Activated T-helper 9 cell treated with anti-CD3 and anti-CD28 coated beads, Interleukin-2, amount 50 U/mL, for 16 hours (primary cell): ENCODE results near the gene OR52B4.
A peak's percentile ranks its signal among the peaks of the same experiment; 100 is the strongest.
"Not testable (repeated sequence)": the region's sequence is repeated elsewhere in the genome, so short reads cannot be mapped to it uniquely, and the experiment has no call there.

ENCODE experiments used
- DNase-seq: peaks from one replicate; pipeline ENCODE4 v3.0.0-alpha.2; 2020; ENCODE audit warnings: low read depth

Gene OR52B4

DNA sequence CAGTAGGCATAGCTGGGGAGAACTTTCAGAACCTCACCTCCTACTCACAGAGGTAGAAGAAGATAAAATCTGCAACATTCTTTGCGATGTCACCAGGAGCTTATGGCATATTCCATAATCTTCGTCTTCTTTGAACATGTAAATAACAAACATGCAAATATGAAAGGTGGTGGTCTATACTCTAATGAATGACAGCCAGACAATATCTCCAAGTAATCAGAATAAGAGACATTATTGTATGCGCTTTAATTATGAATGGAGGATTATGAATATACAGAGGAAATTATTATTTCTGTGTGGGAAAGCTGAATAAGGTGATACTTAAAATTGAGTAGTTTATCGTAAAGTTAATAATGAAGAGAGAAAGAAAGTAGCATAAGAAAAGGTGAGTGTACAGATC is at the start of gene OR52B4:
OR52B4 (minus strand) TSS at position 101 of the 400 bp plus-strand sequence; CDS start at position 10, 91 bp downstream.
- no peak for DNase-seq

DNA sequence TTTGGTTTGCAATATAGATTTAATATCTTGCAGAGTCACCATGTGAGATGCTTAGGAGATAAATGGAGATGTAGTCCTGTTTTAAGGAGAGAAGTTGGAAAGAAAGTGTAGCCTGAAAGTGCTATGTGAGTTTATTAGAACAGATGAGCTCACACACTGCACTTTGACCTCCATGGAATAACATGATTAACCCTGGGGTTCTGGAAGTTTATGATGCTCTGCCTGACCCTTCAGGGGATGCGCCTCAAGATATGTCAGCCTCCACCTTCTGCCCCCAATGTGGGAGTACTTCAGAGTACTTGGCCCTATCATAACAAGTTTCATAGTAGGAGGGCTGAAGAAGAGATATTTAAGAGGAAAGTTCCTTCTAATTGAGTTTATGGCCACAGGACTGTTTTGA is 48.6 kb upstream of the OR52B4 start:
- DNase-seq: no peak

GRCh38 chr11:4416306-4416705 is 48.1 kb upstream of the OR52B4 start:
- no peak for DNase-seq

DNA sequence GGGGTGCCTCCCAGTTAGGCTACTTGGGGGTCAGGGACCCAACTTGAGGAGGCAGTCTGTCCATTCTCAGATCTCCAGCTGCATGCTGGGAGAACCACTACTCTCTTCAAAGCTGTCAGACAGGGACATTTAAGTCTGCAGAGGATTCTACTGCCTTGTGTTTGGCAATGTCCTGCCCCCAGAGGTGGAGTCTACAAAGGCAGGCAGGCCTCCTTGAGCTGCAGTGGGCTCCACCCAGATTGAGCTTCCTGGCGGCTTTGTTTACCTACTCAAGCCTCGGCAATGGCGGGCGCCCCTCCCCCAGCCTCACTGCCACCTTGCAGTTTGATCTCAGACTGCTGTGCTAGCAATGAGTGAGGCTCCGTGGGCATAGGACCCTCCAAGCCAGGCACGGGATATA is 38.0 kb upstream of the OR52B4 start:
- not testable (repeated sequence) for DNase-seq

DNA sequence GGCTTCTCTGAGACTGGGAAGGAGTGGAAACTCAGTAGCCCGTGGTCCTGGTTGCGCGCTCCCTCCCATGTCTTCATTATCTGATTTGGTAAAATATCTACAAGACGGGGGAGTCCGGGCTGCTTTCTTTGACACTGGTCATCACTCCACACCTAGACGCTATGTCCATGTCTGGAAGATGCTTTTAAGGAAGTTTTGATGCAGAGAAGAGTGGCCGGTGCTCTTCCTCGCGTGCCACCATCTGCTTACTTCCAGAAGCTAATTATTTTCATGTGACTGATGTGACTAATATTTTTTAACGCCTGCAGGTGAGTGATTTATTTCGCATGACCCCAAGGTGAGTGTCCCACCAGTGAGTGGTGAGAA is 25.7 kb upstream of the OR52B4 start:
- DNase-seq: no peak

GRCh38 chr11:4393209-4393857 is 25.1 kb upstream of the OR52B4 start, which contains the start of gene TRIM21:
Gene TRIM21 (minus strand): TSS chr11:4393702. CDS start chr11:4390409, 3,293 bp downstream.
- DNase-seq: peak; percentile 73

DNA sequence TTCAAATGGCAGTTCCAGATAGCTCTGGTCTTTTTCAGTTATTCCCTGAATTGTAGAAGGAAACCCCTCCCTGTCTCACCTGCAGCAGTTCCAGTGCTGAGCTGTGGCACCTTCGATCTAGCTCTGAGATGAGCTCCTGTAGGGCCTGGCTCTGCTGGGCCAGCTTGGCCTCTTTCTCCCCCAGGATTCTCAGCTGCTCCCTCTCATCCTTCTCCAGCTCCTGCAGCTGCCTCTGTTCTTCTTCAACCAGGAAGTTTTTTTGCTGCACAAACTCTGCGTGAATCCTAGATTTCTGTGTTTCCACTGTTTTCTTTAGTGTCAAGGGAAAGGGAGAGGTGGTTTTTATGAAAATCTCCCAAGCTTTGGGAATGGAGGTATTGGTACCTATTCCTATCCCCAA is 20.0 kb upstream of the OR52B4 start:
- no peak for DNase-seq

GRCh38 chr11:4385978-4386740 is 18.0 kb upstream of the OR52B4 start:
- DNase-seq: no peak

- DNase-seq: no peak
Observed at GRCh38 chr11:4381901-4382300, 13.7 kb upstream of the OR52B4 start.

GRCh38 chr11:4375431-4376140 is 7.4 kb upstream of the OR52B4 start:
- DNase-seq: no peak

GRCh38 chr11:4370166-4370565 is 2.0 kb upstream of the OR52B4 start:
- DNase-seq: no peak

DNA sequence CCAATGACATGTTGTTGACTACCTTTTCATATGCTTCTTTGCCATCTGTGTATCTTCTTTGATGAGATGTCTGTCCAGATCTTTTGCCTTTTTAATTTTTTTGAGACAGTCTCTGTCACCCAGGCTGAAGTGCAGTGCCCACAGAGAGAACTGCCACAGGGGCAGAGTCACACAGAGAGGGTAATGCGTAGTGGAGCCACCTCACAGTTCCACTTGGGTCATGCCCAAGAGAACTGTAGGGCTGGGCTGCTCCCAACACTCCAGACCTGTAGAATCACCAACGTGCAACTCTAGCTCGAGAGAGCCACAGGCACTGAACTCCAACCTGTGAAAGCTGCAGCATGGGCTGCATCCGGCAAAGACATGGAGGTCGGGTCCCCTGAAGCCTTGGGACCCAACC is 20.0 kb downstream of the OR52B4 start:
- DNase-seq: not testable (repeated sequence)

GRCh38 chr11:4345366-4345765 is 22.8 kb downstream of the OR52B4 start:
- not testable (repeated sequence) for DNase-seq

DNA sequence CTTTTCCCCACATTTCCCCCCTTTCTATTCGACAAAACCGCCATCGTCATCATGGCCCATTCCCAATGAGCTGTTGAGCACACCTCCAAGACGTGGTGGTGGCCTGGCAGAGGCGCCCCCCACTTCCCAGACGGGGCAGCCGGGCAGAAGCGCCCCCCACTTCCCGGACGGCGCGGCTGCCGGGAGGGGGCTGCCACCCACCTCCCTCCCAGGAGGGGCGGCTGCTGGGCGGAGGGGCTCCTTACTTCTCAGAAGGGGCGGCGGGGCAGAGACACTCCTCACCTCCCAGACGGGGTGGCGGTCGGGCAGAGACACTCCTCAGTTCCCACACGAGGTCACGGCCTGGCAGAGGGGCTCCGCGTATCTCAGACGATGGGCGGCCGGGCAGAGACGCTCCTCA is 33.8 kb downstream of the OR52B4 start:
- not testable (repeated sequence) for DNase-seq
